UCSD-AML1 (cell line): ENCODE measurements around the gene PTBP1.
"Not testable (repeated sequence)": the region's sequence is repeated elsewhere in the genome, so short reads cannot be mapped to it uniquely, and the experiment has no call there.

Experiments used
- DNase-seq: peaks from one replicate; lab custom pipeline; 2025; ENCODE audit not compliant: unreplicated experiment; lab: John Stamatoyannopoulos, UW

Gene PTBP1

GRCh38 chr19:852136-853013, 55.1 kb downstream of the PTBP1 start, which contains the start of gene ELANE:
ELANE (plus strand) TSS chr19:852303; CDS start chr19:852329, 26 bp downstream.
- no peak for DNase-seq

DNA sequence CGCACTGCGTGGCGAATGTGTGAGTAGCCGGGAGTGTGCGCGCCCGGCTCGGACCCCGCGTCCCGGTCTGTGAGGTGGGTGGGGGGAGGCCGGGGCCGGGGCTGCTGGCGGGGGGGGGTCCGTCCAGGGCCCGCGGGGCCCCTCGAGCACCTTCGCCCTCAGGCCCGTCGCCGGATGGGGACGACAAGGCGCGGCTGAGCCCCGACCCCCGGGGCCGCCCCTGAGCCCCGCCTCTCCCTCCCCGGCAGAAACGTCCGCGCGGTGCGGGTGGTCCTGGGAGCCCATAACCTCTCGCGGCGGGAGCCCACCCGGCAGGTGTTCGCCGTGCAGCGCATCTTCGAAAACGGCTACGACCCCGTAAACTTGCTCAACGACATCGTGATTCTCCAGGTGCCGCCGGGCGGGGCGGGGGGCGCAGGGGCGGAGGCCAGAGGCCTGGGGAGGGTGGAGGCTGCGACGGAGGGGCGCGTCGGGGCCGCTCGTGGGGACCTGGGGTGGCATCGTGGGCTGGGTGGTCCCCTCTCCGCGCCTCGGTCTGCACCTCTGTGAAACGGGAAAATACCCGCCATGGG, 55.8 kb downstream of the PTBP1 start:
- DNase-seq, result no peak

DNA sequence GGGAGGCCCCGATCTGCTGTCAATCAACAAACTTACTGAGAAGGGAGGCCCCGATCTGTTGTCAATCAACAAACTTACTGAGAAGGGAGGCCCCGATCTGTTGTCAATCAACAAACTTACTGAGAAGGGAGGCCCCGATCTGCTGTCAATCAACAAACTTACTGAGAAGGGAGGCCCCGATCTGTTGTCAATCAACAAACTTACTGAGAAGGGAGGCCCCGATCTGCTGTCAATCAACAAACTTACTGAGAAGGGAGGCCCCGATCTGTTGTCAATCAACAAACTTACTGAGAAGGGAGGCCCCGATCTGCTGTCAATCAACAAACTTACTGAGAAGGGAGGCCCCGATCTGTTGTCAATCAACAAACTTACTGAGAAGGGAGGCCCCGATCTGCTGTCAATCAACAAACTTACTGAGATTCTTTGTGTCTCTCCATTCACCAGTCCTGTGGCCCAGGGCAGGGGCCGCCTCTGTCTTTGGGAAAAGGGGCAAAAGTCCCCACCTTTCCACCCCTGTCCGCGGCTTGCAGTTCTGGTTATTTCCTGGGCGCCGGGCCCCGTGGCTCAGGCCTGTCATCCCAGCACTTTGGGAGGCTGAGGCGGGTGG, 56.5 kb downstream of the PTBP1 start:
- DNase-seq, result not testable (repeated sequence)

- no peak for DNase-seq
Measured at GRCh38 chr19:854549-854948, 57.3 kb downstream of the PTBP1 start.

- DNase-seq, result no peak
Measured at GRCh38 chr19:855142-855541, 57.9 kb downstream of the PTBP1 start.

DNA sequence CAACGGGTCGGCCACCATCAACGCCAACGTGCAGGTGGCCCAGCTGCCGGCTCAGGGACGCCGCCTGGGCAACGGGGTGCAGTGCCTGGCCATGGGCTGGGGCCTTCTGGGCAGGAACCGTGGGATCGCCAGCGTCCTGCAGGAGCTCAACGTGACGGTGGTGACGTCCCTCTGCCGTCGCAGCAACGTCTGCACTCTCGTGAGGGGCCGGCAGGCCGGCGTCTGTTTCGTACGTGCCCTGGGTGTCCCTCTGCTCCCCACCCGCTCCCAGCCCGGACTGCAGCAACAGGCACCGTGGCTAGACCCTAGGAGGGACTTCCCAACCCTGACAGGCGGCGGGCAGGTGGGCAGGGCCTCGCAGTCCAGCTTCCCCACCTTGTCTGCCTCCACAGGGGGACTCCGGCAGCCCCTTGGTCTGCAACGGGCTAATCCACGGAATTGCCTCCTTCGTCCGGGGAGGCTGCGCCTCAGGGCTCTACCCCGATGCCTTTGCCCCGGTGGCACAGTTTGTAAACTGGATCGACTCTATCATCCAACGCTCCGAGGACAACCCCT, 58.4 kb downstream of the PTBP1 start:
- no peak for DNase-seq

DNA sequence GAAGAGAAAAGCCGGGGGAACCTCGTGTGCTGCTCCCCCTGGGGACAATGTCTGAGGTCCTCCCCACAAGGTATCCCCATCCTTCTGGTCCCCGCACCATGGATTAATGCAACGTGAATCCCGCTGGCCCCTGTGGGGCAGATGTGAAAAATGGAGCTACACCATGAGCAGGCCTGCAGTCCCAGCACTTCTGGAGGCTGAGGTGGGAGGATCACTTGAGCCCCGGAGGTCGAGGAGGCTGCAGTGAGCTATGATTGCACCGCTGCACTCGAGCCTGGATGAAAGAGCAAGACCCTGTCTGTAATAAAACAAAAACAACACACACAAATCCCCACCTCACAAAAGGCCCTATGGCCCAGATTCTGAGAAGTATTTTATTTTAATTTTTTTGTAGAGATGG, 61.0 kb downstream of the PTBP1 start:
- DNase-seq, result no peak

DNA sequence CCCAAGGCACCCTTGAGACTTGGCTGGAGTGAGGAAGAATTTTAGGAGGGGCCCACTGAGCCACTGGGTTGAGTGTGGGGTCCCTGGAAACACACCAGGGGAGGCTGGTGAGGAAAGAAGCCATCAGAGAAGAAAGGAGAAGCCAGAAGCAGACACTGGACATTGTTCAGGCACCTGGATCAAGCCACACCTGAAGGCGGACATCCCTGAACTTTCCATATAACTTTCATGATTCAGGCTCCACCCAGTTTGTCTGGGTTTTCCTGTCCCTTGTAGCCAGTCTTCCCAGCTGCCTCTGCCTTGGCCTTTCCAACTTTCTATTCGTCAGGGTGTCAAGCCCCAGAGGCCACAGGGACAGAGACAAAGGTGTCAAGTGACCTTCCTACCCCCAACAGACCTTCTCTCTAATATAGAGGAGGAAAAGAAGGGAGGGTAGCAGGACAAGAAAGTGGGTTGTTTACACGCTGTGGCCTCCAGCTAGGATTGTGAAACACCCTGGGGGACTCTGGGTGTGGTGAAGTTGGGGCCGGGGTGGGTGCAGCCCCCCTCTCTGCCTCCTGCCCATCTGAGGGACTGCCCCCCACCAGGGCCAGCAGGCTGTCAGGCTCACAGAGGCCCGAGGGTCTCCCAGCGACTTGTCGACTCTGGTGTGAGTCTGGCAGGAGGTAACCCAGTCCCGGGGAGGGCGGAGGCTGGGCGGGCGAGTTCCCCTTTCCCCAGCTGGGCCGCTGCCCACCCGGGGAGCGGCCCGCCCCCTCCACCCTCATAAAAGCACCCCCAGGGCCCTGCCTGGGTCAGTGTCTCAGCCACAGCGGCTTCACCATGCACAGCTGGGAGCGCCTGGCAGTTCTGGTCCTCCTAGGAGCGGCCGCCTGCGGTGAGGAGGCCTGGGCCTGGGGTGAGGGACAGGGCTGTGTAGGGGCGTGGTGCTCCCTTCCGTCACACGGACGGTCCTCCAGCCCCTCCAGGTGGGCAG, 61.9 kb downstream of the PTBP1 start, which contains the start of gene CFD:
Gene CFD, plus strand, starts transcription at position 797 of the 976 bp plus-strand sequence. Its CDS starts 26 bp downstream, at position 823.
- no peak for DNase-seq

GRCh38 chr19:861141-861755, 64.0 kb downstream of the PTBP1 start:
- no peak for DNase-seq
